Hematopoietic multipotent progenitor cell treated with erythropoietin and hydrocortisone succinate and interleukin-3 and kit ligand, for 17 days (in vitro differentiated cells): ENCODE results near the gene DPEP3.

Experiments used
- DNase-seq: peaks from one replicate; pipeline ENCODE4 v3.0.0-alpha.2; 2015; ENCODE audit warnings: low spot score

Gene DPEP3

DNA sequence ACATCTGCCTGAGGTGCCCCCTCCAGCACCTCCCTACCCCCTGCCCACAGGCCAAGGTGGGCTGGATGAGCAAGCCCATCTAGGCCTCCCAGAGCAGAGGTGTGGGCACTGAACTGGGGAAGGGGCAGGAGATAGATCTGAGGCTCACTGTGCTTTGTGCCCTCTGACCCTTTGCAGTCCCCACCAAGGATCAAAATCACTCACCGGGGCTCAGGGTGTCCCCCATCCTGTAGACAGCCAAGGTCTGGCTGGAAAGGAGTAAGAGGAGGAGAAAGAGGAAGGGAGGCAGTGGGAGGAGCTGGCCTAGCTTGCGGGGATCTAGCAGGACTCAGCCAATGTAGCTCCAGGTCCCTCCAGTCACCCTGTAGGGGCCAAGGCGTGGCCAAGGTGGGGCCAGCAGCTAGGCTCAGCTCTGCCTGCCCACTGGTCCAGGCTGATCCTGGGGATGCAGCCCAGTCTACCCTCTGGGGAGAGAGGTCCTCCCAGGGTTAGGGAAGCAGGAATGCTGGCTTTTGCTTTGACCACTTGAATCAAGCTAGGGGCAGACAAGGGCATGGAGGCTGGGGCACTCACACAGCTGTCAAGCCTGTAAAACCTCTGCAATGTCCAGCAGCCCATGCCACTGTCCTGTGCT, 13.6 kb downstream of the DPEP3 start:
- DNase-seq, result no peak

DNA sequence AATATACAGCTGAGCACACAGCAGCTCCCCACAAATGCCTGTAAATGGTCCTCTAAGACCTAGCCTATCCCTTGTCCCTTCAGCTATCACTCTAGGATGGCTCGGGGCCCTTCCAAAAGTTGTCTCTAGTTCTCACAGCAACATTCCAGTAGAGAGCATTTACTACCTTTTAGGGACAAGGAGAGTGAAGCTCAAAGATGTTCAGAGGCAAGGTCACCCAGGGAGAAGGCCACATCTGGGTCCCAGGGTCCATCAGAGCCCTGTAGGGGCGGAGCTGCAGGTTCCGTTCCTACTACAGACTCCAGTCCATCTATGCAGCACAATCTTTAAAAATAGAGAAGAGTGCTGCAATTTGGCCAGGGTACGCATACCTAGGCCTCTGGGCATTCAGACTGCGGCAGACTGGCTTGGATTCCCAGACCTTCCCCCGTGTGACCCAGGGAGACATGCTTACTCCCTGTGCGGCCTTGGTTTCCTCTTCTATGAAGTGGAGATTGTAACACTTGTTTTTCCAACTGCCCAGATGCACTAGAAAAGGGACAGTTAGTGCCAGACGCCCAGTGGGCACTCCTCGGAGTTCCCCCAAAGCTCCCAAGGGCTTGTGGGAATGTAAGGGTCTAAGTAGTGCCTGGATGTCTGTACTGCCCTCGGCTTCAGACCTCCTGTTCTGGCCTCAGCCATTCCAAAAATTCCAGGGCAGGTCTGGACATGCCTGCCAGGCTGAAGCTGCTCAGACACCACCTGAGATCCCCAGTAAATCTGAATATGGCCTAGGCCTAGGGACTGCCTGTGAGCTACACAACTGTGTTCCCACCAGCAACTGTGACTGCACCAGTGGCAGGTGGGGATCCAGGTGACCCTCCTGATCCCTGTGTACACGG, 14.4 kb downstream of the DPEP3 start:
- no peak for DNase-seq

DNA sequence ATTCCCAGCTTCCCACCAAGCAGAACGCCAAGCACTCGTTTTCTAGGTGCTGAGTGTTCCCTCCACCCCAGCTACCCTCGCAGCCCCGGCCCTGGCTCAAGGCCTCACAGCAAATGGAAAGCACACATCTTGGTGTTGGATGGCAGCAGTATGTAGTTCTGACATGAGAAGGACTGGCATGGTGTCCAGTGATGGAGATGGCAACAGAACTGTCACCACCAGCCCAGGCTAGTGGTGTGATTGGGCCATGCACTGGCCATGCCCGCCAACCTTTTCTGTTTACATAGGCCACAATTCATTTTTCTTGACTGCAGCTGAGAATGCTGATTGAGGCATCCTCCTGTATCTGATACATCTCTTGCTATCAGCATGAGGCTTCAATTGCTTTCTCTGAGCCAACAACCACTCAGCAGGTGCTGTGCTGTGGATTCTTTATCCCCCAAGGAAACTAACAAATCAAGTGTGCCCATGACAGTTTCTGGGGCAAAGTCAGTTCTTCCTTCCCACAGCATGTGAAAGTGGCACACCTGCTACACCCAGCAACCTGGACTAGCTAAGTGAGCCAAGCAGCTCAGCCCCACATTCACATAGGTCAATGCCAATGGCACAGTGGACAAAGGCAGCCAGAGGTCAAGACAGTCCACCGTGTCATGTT, 15.7 kb downstream of the DPEP3 start:
- DNase-seq, result no peak

DNA sequence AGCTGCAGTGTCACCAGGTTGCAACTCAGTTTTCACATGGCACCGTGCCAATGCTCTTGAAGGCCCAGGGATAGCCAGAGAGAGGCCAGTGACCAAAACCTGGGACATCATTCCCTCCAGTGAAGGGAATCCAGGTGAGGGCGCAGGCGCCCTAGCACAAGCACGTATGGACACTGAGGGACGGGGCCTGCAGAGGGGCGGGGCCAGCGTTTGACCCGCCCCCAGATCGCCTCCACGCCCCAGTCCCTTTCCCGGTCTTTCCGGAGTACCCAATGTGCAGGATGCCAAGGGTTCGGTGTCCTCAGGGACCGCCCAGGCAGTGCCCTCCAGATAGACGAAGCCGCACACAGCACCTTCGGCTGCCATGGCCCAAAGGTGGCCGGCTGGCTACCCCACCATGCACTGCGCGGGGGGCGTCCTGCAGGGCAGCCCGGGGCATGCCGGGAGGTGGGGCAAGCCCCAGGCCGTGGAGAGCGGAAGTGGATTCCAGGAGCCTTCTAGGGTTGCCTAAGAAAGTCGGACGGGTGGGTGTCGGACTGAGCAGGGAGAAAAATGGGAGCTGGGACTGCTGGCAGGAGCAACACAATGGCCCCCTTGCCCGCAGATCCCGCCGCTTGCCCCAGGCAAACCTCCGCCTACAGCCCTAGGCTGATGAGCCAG, 16.5 kb downstream of the DPEP3 start:
- no peak for DNase-seq

DNA sequence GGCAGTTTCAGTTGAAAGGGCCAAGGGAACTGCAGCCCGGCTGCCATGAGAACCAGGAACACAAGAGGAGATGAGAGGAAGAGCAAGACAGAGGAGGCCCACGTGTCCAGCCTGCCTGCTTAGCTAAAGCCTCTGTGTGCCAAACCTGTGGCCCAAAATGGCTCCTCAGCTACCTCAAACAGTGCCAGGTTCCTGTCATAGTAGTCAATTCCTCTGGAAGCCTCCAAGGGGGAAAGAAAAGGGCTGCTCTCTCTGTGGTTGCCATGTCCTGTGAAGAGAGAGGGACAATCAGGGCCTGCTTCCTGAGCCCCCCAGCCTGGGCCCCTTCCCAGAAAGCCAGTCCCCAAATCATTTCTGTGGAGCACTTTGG, 17.0 kb downstream of the DPEP3 start:
- no peak for DNase-seq

DNA sequence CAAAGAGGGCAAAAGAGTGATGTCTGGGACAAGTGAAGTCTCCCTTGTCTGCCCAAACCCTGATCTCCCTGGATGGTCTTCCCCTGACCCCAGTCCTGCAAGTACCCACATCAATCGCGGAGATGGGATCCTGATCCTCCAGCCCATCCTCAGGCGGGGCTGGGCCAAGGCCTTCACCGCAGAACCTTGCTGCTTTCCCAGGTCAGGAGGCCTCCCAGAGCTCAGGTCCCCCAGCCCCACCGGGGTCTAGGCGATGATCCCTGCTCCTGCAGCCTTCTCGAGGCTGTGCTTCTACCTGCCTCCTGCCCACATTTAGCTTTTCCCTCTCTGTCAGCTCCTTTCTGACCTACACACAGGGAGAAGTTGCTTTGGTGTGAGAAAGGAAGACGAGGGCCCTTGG, 18.2 kb downstream of the DPEP3 start:
- DNase-seq, result no peak

DNA sequence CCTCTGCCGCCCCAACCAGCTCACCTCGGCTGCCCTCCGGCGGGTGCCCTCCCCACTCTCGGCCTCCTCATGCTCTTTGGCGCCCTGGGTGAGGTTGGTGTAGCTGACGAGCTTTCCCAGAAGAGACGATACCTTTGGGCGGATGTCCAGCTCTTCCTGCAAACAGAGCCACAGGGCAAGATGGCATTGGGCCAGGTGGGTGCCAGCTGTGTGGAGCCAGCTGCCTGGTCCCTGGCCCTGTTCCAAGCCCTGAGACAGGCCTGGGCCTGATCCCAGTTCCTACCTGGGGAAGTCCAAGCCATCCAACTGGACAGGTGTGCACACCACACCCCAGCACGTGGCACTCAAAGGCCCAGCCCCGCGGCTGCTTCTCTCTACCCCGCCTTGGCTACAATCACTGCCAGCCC, 18.7 kb downstream of the DPEP3 start:
- no peak for DNase-seq

DNA sequence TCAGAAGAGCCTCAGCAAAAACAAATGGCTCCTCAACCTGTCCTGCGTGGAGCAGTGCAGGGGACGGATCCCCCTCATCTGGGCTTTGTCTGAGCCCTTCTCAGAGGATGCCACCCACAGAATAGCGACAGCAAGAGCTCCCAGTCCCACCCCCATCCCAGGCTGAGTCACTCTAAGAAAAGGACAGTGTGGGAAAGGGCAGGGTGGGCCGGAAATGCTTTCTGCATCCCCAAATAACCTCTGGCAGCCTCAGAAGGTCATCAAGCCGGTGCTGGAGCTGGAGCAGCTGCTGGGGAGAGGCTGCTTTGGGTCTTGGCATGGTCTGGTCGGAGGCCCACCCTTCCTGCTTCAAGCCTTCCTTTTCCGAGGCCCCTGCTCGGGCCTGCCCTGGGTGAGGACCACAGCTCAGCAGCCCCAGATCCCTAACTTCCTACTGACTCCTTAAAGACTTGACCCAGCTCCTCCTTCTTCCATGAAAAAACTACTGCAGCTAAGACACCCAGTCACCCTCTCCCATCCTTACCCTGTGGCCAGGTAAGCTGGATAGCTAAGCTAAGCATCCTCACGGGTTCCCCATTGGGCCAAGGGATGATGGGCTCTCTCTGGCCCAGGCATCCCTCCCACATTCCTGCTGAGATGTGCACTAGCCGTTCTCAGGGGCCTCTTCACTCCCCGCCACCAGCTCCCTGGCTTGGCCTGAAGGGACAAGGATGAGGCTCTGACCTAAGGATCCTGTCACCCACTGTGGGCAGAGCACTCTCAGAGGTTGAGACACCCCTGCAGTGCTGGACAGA, 20.6 kb downstream of the DPEP3 start:
- no peak for DNase-seq

DNA sequence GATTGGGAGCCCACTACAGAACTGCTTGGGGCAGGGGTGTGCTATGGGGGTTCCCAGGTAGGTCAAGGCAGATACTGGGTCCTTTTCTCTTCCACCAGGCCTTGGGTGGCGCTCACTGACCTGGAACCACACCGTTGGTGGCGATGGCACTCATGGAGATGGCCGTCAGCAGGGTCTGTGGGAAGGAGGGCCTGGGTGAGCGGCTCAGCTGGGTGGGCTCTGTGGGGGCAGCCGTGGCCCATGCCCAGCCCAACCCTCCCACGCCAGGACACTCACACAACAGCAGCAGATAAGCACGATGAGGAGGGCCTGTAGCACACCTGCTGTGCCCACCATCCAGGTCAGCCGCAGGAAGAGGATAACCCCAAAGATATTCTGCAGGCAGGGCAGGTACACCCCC, 22.7 kb downstream of the DPEP3 start:
- DNase-seq, result no peak

DNA sequence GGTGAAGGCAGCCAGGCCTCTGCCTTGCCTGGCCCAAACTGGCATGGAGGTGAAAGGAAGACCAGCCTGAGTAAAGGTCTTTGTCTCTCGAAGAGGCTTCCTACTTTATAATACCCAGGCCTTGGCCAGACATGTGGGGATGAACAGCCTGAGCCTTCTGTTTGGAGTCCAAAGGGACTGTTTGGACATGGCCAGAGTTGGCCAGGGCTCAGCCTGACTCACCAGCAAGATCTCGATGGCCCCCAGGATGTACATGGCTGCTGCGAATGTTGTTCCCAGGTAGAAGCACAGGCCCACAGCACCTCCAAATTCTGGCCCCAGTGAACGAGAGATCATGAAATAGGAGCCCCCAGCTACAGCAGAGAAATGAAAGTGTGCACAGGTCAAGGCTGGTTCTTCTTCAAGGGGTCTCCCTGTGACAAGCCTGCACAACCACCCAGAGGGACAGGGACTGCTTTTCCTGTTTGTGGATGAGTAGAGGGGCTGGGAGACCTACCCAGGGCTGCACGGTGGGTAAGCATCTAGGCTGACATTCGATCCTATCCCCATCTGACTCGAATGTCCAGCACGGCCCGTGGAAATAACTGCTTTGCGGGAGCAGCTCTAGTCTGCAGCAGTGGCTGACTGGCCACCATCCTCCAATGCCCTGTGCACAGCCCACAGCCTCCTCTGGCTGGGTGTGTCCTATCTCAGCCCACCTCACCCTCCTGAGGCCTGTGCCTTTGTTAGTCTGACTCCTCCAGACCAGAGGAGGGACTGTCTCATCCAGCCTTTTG, 25.7 kb downstream of the DPEP3 start:
- no peak for DNase-seq

DNA sequence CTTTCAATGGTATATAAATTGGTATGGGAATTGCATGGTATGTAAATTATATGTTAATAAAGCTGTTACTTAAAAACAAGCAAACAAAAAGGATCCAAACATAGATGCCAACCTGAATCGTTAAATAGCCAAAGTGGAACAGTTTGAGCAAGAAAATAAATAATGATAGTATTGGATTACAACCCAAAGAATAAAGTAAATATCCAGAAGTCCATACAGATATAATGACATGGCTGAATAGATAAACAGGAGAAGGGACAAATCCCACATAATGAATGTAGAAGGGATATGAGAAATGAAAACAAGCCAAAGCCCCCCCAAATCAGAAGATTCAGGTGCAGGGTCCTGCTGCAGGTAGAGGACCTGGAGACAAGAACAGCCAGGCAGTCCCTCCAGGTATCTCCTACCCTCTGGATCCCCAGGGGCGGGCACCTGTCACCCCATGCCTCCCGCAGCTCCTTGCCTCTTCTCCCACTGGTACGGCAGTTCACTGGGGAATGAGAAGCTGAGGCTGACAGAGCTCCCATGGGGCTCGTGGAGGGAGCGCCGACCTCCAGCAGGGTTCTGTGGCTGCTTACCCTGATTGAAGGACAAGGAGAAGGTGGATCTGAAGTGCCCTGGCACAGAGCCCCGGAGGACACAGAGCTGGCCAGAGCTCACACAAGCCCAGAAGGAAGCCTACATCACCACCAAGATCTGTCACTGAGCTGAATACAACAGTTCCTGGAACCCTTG, 26.5 kb downstream of the DPEP3 start:
- DNase-seq, result no peak

DNA sequence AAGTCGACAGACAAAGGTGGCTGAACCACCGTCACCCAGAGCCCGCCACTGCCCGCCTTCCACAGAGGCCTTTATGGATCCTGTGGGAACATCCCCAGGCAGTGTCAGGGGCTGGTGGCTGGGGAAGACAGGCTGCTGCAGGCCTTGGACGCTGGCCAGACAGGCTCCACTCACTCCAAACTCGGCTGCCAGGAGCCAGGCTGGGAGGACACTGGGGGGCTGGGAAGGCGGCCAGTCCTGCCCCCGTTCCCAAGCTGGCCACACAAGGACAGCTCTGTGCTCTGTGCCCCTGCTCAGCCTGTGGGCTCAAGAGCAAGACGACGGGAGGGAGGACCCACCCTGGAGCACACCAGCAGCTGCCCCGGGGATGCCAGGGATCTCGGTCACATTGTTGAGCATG, 28.8 kb downstream of the DPEP3 start:
- DNase-seq, result no peak

DNA sequence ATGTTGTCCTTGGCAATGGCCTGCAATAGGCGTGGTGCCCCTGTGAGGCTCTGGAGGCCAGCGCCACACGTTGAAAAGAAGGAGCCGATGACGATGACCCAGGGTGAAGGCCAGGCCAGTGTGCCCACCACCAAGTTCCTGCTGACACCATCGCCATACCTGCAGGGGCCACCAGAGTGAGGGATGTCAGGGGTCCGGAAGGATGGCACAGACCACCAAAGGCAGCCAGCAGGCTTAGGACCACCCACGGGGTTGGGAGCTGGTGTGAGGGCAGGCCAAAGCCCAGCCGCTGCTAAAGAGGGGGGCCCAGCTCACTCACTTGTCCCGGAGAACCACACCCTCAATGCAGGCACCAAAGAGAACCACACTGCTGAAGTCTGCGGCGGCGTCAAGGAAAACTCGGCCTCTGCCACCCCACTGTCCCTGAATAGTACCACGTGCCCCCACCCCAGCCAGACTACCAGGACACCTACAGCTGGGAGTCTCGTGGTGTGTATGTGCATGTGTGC, 29.9 kb downstream of the DPEP3 start:
- no peak for DNase-seq

DNA sequence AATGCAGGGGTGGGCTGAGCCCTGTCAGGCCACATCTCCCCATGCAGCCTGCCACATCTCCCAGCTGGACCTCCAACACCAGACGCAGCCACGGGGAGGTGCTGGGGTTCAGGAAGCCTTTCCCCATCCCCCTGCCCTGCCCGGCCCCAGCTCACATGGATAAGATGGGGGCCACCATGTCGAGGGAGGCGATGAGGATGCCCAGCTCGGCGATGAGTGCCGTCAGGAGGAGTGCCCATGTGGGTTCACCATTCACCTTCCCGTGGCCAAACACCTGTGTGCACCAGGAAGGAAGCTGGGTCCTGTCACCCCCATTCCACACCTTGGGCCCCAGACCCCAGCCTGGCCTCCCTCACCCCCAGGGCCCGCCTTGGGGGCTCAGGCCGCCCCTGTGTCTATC, 30.7 kb downstream of the DPEP3 start:
- no peak for DNase-seq

DNA sequence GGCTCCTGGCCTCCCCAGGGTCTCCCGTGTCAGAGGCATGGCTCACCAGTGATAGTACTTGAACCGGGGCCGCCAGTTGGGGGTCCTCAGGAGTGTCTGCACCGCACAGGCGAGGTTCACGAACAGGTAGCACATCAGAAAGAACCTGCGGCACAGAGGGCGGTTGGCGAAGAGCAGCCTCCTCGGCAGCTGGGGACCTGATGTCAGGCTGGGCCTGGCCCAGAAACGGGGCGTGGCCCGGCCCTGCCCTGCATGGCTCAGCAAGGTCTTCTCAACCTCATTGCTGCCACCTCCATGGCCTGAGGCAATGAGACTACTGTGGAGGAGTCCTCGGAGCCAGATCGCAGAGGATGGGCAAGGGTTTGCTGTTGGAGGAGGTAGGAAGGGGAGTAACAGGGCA, 32.3 kb downstream of the DPEP3 start:
- peak; percentile 58 for DNase-seq

DNA sequence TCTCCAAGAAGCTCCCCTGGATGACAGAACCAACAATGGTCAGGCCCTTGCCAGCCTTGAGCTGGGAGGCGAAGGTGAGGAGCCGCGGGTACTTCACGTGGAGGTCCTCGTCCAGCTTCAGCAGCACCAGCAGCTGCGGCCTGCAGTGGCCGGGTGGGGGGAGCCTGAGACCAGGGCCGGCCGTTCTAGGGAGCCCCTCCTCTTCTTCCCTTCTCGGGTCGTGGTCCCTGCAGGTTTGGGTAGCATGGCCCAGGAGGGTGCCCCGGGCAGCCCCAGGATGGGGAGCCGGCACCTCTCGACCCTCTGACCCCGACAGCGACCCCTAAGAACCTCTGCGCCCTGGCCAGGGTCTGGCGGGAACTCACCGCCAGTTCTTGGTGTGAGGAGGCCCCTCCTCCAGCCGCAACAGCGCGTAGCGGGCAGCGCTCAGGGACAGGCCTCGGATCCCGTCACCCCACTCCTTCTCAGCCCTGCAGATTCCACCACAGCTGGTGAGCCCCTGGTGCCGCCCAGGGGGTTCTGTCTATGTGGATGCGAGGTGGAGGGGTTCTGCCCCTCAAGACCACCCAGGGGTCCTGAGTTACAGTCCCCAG, 33.2 kb downstream of the DPEP3 start:
- DNase-seq, result no peak

DNA sequence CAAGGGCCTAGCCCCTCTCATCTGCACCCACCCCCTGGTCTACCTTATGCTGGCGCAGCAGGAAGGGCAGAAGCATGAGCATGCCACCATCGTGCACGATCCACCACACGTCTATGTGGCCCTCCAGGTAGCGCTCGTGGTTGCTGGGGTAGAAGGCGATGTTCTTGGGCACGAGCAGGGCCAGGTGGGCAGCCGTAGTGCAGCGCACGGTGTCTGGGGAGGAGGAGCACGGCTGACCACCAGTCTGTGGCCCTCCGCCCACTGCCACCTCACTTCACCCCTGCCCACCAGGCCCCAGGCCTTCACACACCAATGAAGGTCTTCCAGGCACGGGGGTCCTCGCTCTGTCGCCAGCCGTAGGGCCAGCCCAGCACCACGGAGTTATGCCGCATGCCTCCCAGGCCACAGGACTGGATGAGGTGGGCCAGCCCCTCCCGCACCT, 34.1 kb downstream of the DPEP3 start:
- DNase-seq, result no peak

DNA sequence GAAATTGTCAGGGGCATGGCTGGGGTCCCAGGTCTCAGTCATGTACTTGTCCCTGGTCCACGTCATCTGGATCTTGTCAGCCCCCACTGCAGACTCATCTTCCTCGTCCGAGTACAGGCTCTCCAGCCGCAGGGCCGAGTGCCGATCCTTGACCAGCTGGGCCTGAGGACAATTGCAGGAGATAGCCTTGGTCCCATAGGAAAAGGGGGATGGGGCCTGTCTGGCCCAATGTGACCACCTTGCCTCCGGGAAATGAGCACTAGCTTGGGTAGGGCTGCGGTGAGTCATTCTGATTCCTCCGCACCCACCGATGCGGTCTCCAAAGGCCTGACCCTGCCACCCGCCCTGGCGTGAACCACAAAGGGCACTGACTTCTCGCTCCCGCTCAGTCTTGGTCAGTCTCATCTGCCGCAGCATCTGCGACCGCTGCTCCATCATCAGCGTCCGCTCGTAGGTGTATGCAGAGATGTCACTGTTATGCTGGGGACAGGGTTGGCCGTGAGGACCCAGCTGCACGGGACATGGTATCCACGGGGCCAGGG, 34.8 kb downstream of the DPEP3 start:
- DNase-seq, result no peak

DNA sequence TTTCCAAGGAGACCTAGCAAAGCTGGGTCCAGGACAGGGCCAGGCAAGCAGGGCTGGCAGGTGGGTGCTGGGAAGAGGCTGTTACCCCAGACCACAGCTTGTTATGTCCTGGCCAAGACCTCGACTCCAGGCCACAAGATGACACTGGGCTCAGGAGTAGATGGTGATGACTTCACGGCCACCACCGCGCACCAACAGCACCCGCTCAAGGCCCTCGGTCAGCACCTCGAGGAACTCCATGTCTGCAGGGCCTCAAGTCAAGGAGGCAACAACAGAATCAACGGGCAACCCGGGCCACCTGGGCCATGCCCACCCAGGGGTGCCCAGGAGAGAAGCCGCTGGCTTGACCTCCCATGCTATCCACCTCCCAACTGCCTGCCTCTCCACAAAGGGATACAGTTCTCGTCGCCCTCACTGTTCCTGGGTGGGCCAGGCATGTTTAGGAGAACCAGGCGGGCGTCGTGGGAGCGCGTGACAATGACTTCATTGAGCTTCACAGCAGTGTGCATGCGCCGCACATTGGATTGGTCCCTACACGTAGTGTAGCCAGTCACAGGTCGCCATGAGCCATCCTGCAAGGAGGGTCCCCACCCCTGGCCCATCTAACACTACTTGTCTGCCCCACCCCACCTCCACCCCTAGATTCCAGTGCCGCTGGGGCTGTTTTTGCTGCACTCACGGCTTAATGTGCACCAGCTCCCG, 35.5 kb downstream of the DPEP3 start:
- DNase-seq, result no peak
